ENCODE measurements around the gene MCTP1. TPM values are rescaled to one million over a fixed set of nuclear protein-coding genes. Genes with fewer than 3 reads are reported as not detected.

Gene MCTP1
- total and polyA plus RNA-seq, 2 donors from 2014 or later: 1.4 to 19.3 TPM

GRCh38 chr5:95069948-95070347, 214.9 kb downstream of the MCTP1 start:
- no peaks in the 10 kb centered on the region for H3K27me3 ChIP-seq (ENCODE audit: control insufficient read depth, insufficient read depth, low read length)

GRCh38 chr5:95069021-95069420, 215.9 kb downstream of the MCTP1 start:
- H3K36me3 ChIP-seq (ENCODE audit: control insufficient read depth in 2 of 3, insufficient read depth in 3 of 3, low read length in 3 of 3): no peaks in the 10 kb centered on the region
- TF ChIP-seq CTCF (IDR thresholded peaks at IDR 0.05; ENCODE audit: borderline replicate concordance, extremely low read depth, insufficient read depth): no peak
- no peaks in the 10 kb centered on the region for H3K4me1 ChIP-seq (ENCODE audit: control insufficient read depth in 2 of 3, insufficient read depth in 2 of 3, low read depth in 1 of 3, low read length in 3 of 3)
- FAIRE-seq (no peak), DNase-seq (no peak)
- H3K4me3 ChIP-seq (ENCODE audit: low read length in 3 of 3): no peak overlapping the region
- H3K9ac ChIP-seq (ENCODE audit: low read length in 3 of 3): no peak overlapping the region
- H3K9me3 ChIP-seq (ENCODE audit: control insufficient read depth in 2 of 3, insufficient read depth in 1 of 3, low read length in 3 of 3): no peaks in the 10 kb centered on the region
- H3K27me3 ChIP-seq (ENCODE audit: control insufficient read depth, insufficient read depth, low read length): no peaks in the 10 kb centered on the region
- H3K27ac ChIP-seq (ENCODE audit: low read depth in 2 of 2, low read length in 2 of 2): no peak overlapping the region
- intact Hi-C loops (cut with DNase I): no loop called here

More at GRCh38 chr5:95069948-95070347, 214.9 kb downstream of the MCTP1 start:
- Histone ChIP-seq H3K9me3 (ENCODE audit: control insufficient read depth in 2 of 3, insufficient read depth in 1 of 3, low read length in 3 of 3) (no peaks in the 10 kb centered on the region), H3K9ac (ENCODE audit: low read length in 3 of 3) (no peak overlapping the region), H3K4me1 (ENCODE audit: control insufficient read depth in 2 of 3, insufficient read depth in 2 of 3, low read depth in 1 of 3, low read length in 3 of 3) (no peaks in the 10 kb centered on the region), H3K27ac (ENCODE audit: low read depth in 2 of 2, low read length in 2 of 2) (no peak overlapping the region), H3K4me3 (ENCODE audit: low read length in 3 of 3) (no peak overlapping the region), H3K36me3 (ENCODE audit: control insufficient read depth in 2 of 3, insufficient read depth in 3 of 3, low read length in 3 of 3) (no peaks in the 10 kb centered on the region)
- no peak for TF ChIP-seq CTCF (IDR thresholded peaks at IDR 0.05; ENCODE audit: borderline replicate concordance, extremely low read depth, insufficient read depth)
- intact Hi-C loops (cut with DNase I): no loop called here
- FAIRE-seq (no peak), DNase-seq (no peak)

- Histone ChIP-seq H3K4me3 (ENCODE audit: low read length in 3 of 3) (no peak overlapping the region), H3K9ac (ENCODE audit: low read length in 3 of 3) (no peak overlapping the region), H3K27me3 (ENCODE audit: control insufficient read depth, insufficient read depth, low read length) (no peaks in the 10 kb centered on the region), H3K4me1 (ENCODE audit: control insufficient read depth in 2 of 3, insufficient read depth in 2 of 3, low read depth in 1 of 3, low read length in 3 of 3) (no peaks in the 10 kb centered on the region), H3K36me3 (ENCODE audit: control insufficient read depth in 2 of 3, insufficient read depth in 3 of 3, low read length in 3 of 3) (no peaks in the 10 kb centered on the region), H3K27ac (ENCODE audit: low read depth in 2 of 2, low read length in 2 of 2) (no peak overlapping the region), H3K9me3 (ENCODE audit: control insufficient read depth in 2 of 3, insufficient read depth in 1 of 3, low read length in 3 of 3) (no peaks in the 10 kb centered on the region)
- intact Hi-C loops (cut with DNase I): no loop called here
- no peak for TF ChIP-seq CTCF (IDR thresholded peaks at IDR 0.05; ENCODE audit: borderline replicate concordance, extremely low read depth, insufficient read depth)
- FAIRE-seq (no peak), DNase-seq (no peak)
These were observed 216.5 kb downstream of the MCTP1 start for GRCh38 chr5:95068289-95068910.

GRCh38 chr5:95066048-95066447, 218.8 kb downstream of the MCTP1 start:
- FAIRE-seq: no peak
- intact Hi-C loops (cut with DNase I): no loop called here

More at GRCh38 chr5:95066048-95066447, 218.8 kb downstream of the MCTP1 start:
- DNase-seq: no peak
- H3K27ac ChIP-seq (ENCODE audit: low read depth in 2 of 2, low read length in 2 of 2): no peak overlapping the region
- H3K27me3 ChIP-seq (ENCODE audit: control insufficient read depth, insufficient read depth, low read length): no peaks in the 10 kb centered on the region
- no peak overlapping the region for H3K4me3 ChIP-seq (ENCODE audit: low read length in 3 of 3)
- no peak overlapping the region for H3K9ac ChIP-seq (ENCODE audit: low read length in 3 of 3)
- H3K9me3 ChIP-seq (ENCODE audit: control insufficient read depth in 2 of 3, insufficient read depth in 1 of 3, low read length in 3 of 3): no peaks in the 10 kb centered on the region
- no peak for TF ChIP-seq CTCF (IDR thresholded peaks at IDR 0.05; ENCODE audit: borderline replicate concordance, extremely low read depth, insufficient read depth)
- H3K4me1 ChIP-seq (ENCODE audit: control insufficient read depth in 2 of 3, insufficient read depth in 2 of 3, low read depth in 1 of 3, low read length in 3 of 3): no peaks in the 10 kb centered on the region
- no peaks in the 10 kb centered on the region for H3K36me3 ChIP-seq (ENCODE audit: control insufficient read depth in 2 of 3, insufficient read depth in 3 of 3, low read length in 3 of 3)

Data from kidney (tissue), 14 donors.